Esophagus muscularis mucosa (tissue), 4 donors: ENCODE measurements around the gene AHCYL2. TPM values are rescaled to one million over a fixed set of nuclear protein-coding genes. Genes with fewer than 3 reads are reported as not detected.
A peak's percentile ranks its signal among the peaks of the same experiment; 100 is the strongest.
"Not testable (repeated sequence)": the region's sequence is repeated elsewhere in the genome, so short reads cannot be mapped to it uniquely, and the experiment has no call there.

ENCODE experiments used
- DNase-seq: peaks from one replicate; pipeline ENCODE4 v3.0.0-alpha.2; 2017; ENCODE audit errors: extremely low spot score
- H3K27ac ChIP-seq, 4 donors: fragments of 200-600 bp; sonication (generic); replicated peaks in 1 of 4; 1 replicate in 3 of 4; 2 replicates in 1 of 4; pipeline ENCODE4 v1.5.1; 2016 to 2019; ENCODE audit warnings: mild to moderate bottlenecking in 1 of 4
- H3K27me3 ChIP-seq, 4 donors: fragments of 200-600 bp; sonication (generic); one replicate each; pipeline versions ENCODE4 v1.5.1 to v1.6.0; 2016 to 2019
- H3K36me3 ChIP-seq, 4 donors: fragments of 200-600 bp; sonication (generic); one replicate each; pipeline ENCODE4 v1.5.1; 2016 to 2019
- H3K4me1 ChIP-seq, 4 donors: fragments of 200-600 bp; sonication (generic); one replicate each; pipeline ENCODE4 v1.5.1; 2016 to 2019
- H3K4me3 ChIP-seq, 4 donors: fragments of 200-600 bp; sonication (generic); 1 replicate in 2 of 4; 2 replicates in 2 of 4; pipeline ENCODE4 v1.5.1; 2016 to 2019; ENCODE audit warnings: mild to moderate bottlenecking in 4 of 4, moderate library complexity in 1 of 4
- H3K9me3 ChIP-seq, 4 donors: fragments of 200-600 bp; sonication (generic); 1 replicate in 3 of 4; 2 replicates in 1 of 4; pipeline ENCODE4 v1.5.1; 2016 to 2019
- EP300 ChIP-seq: sonication (generic); formaldehyde crosslinking; IDR thresholded peaks from one replicate; pipeline ENCODE4 v1.6.1; 2017; ENCODE audit warnings: antibody characterized with exemption
- POLR2A ChIP-seq: fragments of 450-650 bp; IDR thresholded peaks from one replicate; pipeline ENCODE4 v1.6.1; 2017; ENCODE audit warnings: antibody characterized with exemption, moderate library complexity, mild to moderate bottlenecking, low read depth
- POLR2AphosphoS5 ChIP-seq, 2 donors: sonication (generic); formaldehyde crosslinking; IDR thresholded peaks; one replicate each; pipeline ENCODE4 v1.6.1; 2017; ENCODE audit warnings: antibody characterized with exemption in 2 of 2
- WGBS: methylation state at CpG from one replicate; pipeline ENCODE4 v1.1.5; 2018; 5-methylcytosine and 5-hydroxymethylcytosine counted together
- intact Hi-C: fragments of 100-400 bp; cut with DNase I; formaldehyde crosslinking; loops from one replicate; pipeline ENCODE4 v1.15.1; 2023
- total RNA-seq, 4 donors: library from RNA; depleted of rRNA; stranded (reverse); fragments of >200 nt; gene quantifications; one replicate each; pipeline versions ENCODE4 v1.1.0 to v1.2.1, GENCODE V29; 2016
- TF ChIP-seq, protein P1 (sequence below), 3 experiments: fragments of 200-600 bp in 2 of 3; fragments of 450-650 bp in 1 of 3; sonication (generic) in 2 of 3; IDR thresholded peaks; one replicate each; pipeline ENCODE4 v1.5.1; 2017 to 2019; ENCODE audit warnings: antibody characterized with exemption in 3 of 3, mild to moderate bottlenecking in 2 of 3, moderate library complexity in 1 of 3

AHCYL2 gene
- total RNA-seq, 4 donors from 2014 or later = 9.7 to 14.2 (median 11.9) TPM

DNA sequence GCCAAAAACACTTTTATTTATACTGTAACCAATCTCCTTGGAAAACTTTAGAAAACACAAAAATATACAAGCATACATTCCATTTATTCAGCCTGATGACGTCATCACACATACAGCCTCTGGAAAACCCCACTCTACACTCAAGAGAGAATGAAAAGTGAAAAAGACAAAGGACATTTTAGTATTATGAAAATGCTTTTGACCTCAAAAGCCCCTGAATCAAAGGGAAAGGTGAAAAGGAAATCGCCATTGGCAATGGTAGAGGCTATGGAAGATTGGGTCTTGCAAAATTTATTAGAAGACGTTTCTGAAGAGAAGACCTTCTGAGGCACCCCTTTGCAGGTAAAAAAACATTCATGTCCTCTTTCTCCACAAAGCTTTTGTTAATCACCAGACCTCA is 126.5 kb downstream of the AHCYL2 start:
- TF ChIP-seq, protein P1, sequence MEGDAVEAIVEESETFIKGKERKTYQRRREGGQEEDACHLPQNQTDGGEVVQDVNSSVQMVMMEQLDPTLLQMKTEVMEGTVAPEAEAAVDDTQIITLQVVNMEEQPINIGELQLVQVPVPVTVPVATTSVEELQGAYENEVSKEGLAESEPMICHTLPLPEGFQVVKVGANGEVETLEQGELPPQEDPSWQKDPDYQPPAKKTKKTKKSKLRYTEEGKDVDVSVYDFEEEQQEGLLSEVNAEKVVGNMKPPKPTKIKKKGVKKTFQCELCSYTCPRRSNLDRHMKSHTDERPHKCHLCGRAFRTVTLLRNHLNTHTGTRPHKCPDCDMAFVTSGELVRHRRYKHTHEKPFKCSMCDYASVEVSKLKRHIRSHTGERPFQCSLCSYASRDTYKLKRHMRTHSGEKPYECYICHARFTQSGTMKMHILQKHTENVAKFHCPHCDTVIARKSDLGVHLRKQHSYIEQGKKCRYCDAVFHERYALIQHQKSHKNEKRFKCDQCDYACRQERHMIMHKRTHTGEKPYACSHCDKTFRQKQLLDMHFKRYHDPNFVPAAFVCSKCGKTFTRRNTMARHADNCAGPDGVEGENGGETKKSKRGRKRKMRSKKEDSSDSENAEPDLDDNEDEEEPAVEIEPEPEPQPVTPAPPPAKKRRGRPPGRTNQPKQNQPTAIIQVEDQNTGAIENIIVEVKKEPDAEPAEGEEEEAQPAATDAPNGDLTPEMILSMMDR (IDR thresholded peaks at IDR 0.05) = no peak
- TF ChIP-seq POLR2A = no peak
- TF ChIP-seq POLR2AphosphoS5 (IDR thresholded peaks at IDR 0.05) = no peak
- TF ChIP-seq EP300 = no peak
- Histone ChIP-seq H3K27me3 (no peaks in the 10 kb centered on the region), H3K36me3 (no peaks in the 10 kb centered on the region), H3K9me3 (no peaks in the 10 kb centered on the region), H3K4me1 (peaks cover 0 to 8% (median 3%) of the 10 kb centered on the region in 4 donors), H3K4me3 (no peak overlapping the region), H3K27ac (no peak overlapping the region)
- DNase-seq = no peak
- WGBS = 81% methylated on average over 3 of the region's 3 CpGs
- intact Hi-C loops = no loop called here

- H3K36me3 ChIP-seq, DNase-seq, H3K9me3 ChIP-seq, intact Hi-C loops, H3K27me3 ChIP-seq, H3K27ac ChIP-seq, H3K4me3 ChIP-seq: not testable (repeated sequence)
- 83% methylated on average over 5 of the region's 5 CpGs for WGBS
- peaks cover 0 to 12% (median 5%) of the 10 kb centered on the region in 4 donors for H3K4me1 ChIP-seq
These were observed 128.3 kb downstream of the AHCYL2 start for GRCh38 chr7:129353104-129353503.

GRCh38 chr7:129354428-129355157 is 129.8 kb downstream of the AHCYL2 start:
- Histone ChIP-seq H3K36me3 (no peaks in the 10 kb centered on the region), H3K9me3 (no peaks in the 10 kb centered on the region), H3K4me3 (no peak overlapping the region), H3K4me1 (peaks cover 0 to 16% (median 10%) of the 10 kb centered on the region in 4 donors), H3K27me3 (no peaks in the 10 kb centered on the region), H3K27ac (no peak overlapping the region)
- TF ChIP-seq EP300 = no peak
- TF ChIP-seq, protein P1 (IDR thresholded peaks at IDR 0.05) = no peak
- no peak for TF ChIP-seq POLR2A
- no peak for TF ChIP-seq POLR2AphosphoS5 (IDR thresholded peaks at IDR 0.05)
- DNase-seq = no peak
- intact Hi-C loops = no loop called here
- 85% methylated on average over 5 of the region's 5 CpGs for WGBS

GRCh38 chr7:129356176-129356575 is 131.3 kb downstream of the AHCYL2 start:
- Histone ChIP-seq H3K9me3 (no peaks in the 10 kb centered on the region), H3K27me3 (no peaks in the 10 kb centered on the region), H3K36me3 (no peaks in the 10 kb centered on the region), H3K4me3 (no peak overlapping the region), H3K4me1 (peaks cover 0 to 26% (median 21%) of the 10 kb centered on the region in 4 donors), H3K27ac (no peak overlapping the region)
- TF ChIP-seq EP300 = no peak
- TF ChIP-seq POLR2AphosphoS5 (IDR thresholded peaks at IDR 0.05) = no peak
- TF ChIP-seq, protein P1 (IDR thresholded peaks at IDR 0.05) = no peak
- intact Hi-C loops = no loop called here
- no peak for DNase-seq

- peaks cover 0 to 26% (median 21%) of the 10 kb centered on the region in 4 donors for H3K4me1 ChIP-seq
- no peak for DNase-seq
- intact Hi-C loops = no loop called here
- TF ChIP-seq EP300 = no peak
- TF ChIP-seq POLR2A = no peak
- H3K27me3 ChIP-seq = no peaks in the 10 kb centered on the region
- H3K36me3 ChIP-seq = no peaks in the 10 kb centered on the region
- WGBS = 88% methylated on average over 2 of the region's 2 CpGs
- H3K27ac ChIP-seq = peak overlapping the region in 2 of 4 donors; percentile 7 to 15
- H3K9me3 ChIP-seq = no peaks in the 10 kb centered on the region
- no peak overlapping the region for H3K4me3 ChIP-seq
These were observed 134.3 kb downstream of the AHCYL2 start for GRCh38 chr7:129359176-129359575.

DNA sequence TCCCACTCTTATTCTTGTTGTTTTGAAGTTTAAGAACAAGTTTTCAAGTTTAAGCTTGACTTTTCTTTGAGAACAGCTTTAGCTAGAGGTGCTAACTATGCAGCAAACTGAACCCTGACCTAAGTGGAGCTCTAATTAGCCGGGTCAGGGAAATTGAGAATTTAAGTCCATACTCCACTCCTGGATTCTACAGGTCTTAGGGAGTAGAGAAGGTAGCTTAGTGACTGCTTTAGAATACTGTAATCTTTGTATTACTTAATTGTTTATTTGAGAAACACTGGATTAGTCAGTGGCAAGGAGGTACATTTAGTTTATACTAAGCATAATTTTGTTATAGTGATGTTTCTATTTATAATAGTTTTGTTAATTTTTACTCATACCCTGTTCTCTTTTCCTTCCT is 134.8 kb downstream of the AHCYL2 start:
- peaks cover 0 to 26% (median 21%) of the 10 kb centered on the region in 4 donors for H3K4me1 ChIP-seq
- no peaks in the 10 kb centered on the region for H3K27me3 ChIP-seq
- 75% methylated on average over 1 of the region's 1 CpG for WGBS
- no peaks in the 10 kb centered on the region for H3K9me3 ChIP-seq
- intact Hi-C loops = loop anchor here (10.0 kb wide), 2 partner anchors 135 to 655 kb away; partner anchors contain the start of gene AHCYL2
- TF ChIP-seq EP300 = no peak
- TF ChIP-seq, protein P1 (IDR thresholded peaks at IDR 0.05) = no peak
- H3K27ac ChIP-seq = peak overlapping the region in 3 of 4 donors; percentile 15 to 58 (median 47)
- H3K36me3 ChIP-seq = no peaks in the 10 kb centered on the region
- DNase-seq = no peak
- H3K4me3 ChIP-seq = no peak overlapping the region
